SK-N-SH (cell line): Measurements from ENCODE around the gene LRRC42. TPM values are rescaled to one million over a fixed set of nuclear protein-coding genes. Genes with fewer than 3 reads are reported as not detected.
"Not testable (repeated sequence)": the region's sequence is repeated elsewhere in the genome, so short reads cannot be mapped to it uniquely, and the experiment has no call there.

Experiments used
- CTCF ChIA-PET: fragments of 300-600, 350-600 bp; formaldehyde crosslinking; extraction: SDS; loops from one replicate; lab custom pipeline; 2021; lab: Yijun Ruan, JAX
- POLR2A ChIA-PET: fragments of 350-600 bp; sonication (Branson Sonifier 250); formaldehyde crosslinking; extraction: SDS; loops from one replicate; lab custom pipeline; 2020; ENCODE audit warnings: antibody characterized with exemption, inconsistent platforms; lab: Yijun Ruan, JAX
- DNase-seq: peaks from one replicate; pipeline ENCODE4 v3.0.0; 2012
- H2AFZ ChIP-seq: fragments of 200-600 bp; sonication (generic); 2 replicates; pipeline ENCODE4 v1.8.1; 2016; ENCODE audit warnings: antibody characterized with exemption, mild to moderate bottlenecking, low read depth
- H3F3A ChIP-seq: fragments of 200-600 bp; sonication (generic); replicated peaks from 2 replicates; pipeline ENCODE3; 2016; ENCODE audit warnings: antibody characterized with exemption, mild to moderate bottlenecking; ENCODE audit not compliant: insufficient read depth
- H3K27ac ChIP-seq, 2 experiments: fragments of 200-500 bp in 1 of 2; fragments of 200-600 bp in 1 of 2; sonication (Bioruptor generic) in 1 of 2; sonication (generic), shearing (Covaris generic) in 1 of 2; 2 replicates each; pipeline versions ENCODE4 v1.5.1 to v1.6.1; 2014 to 2016; ENCODE audit warnings: low read depth in 2 of 2, inconsistent platforms in 1 of 2, low read length in 1 of 2, mild to moderate bottlenecking in 1 of 2, mixed read lengths in 1 of 2
- H3K27me3 ChIP-seq: fragments of 200-600 bp; sonication (generic), shearing (Covaris generic); 2 replicates; pipeline ENCODE4 v1.6.1; 2016; ENCODE audit warnings: mixed run types; ENCODE audit not compliant: insufficient read depth
- H3K36me3 ChIP-seq, 2 experiments: fragments of 200-500 bp in 1 of 2; fragments of 200-600 bp in 1 of 2; sonication (Bioruptor generic) in 1 of 2; sonication (generic) in 1 of 2; replicated peaks in 1 of 2; 2 replicates each; pipeline versions ENCODE3 to v1.5.1; 2014 to 2016; ENCODE audit warnings: low read length in 1 of 2, mild to moderate bottlenecking in 1 of 2; ENCODE audit not compliant: insufficient read depth in 2 of 2, control insufficient read depth in 1 of 2
- H3K4me1 ChIP-seq, 2 experiments: fragments of 200-500 bp in 1 of 2; fragments of 200-600 bp in 1 of 2; sonication (Bioruptor generic) in 1 of 2; sonication (generic), shearing (Covaris generic) in 1 of 2; 2 replicates each; pipeline versions ENCODE4 v1.5.1 to v1.6.1; 2014 to 2016; ENCODE audit warnings: low read depth in 1 of 2, low read length in 1 of 2, mixed run types in 1 of 2; ENCODE audit not compliant: insufficient read depth in 2 of 2, control insufficient read depth in 1 of 2
- H3K4me2 ChIP-seq: fragments of 200-600 bp; sonication (generic), shearing (Covaris generic); 2 replicates; pipeline ENCODE4 v1.6.1; 2017; ENCODE audit warnings: mixed run types
- H3K4me3 ChIP-seq, 2 experiments: fragments of 200-500 bp in 1 of 2; fragments of 200-600 bp in 1 of 2; sonication (Bioruptor generic) in 1 of 2; sonication (generic), shearing (Covaris generic) in 1 of 2; 2 replicates each; pipeline versions ENCODE4 v1.5.1 to v1.8.1; 2014 to 2016; ENCODE audit warnings: low read depth in 2 of 2, inconsistent platforms in 1 of 2, low read length in 1 of 2, mild to moderate bottlenecking in 1 of 2, mixed read lengths in 1 of 2, moderate library complexity in 1 of 2
- H3K79me2 ChIP-seq: fragments of 200-600 bp; sonication (generic); 2 replicates; pipeline ENCODE4 v1.8.1; 2017; ENCODE audit warnings: mild to moderate bottlenecking; ENCODE audit not compliant: insufficient read depth
- H3K9ac ChIP-seq: fragments of 200-600 bp; sonication (generic); 2 replicates; pipeline ENCODE4 v1.6.1; 2017; ENCODE audit warnings: mixed run types
- H3K9me2 ChIP-seq: fragments of 200-600 bp; sonication (generic); 2 replicates; pipeline ENCODE4 v1.6.1; 2017; ENCODE audit warnings: mixed run types
- H3K9me3 ChIP-seq: fragments of 200-600 bp; sonication (generic); 2 replicates; pipeline ENCODE4 v1.6.1; 2017; ENCODE audit warnings: mixed run types, mild to moderate bottlenecking, moderate library complexity
- H4K20me1 ChIP-seq: fragments of 200-600 bp; sonication (generic); 2 replicates; pipeline ENCODE4 v1.6.1; 2017; ENCODE audit warnings: mild to moderate bottlenecking, mixed run types; ENCODE audit not compliant: insufficient read depth
- CTCF ChIP-seq: fragments of 200-600 bp; sonication (generic); IDR thresholded peaks from 2 replicates; pipeline ENCODE4 v1.6.1; 2017; ENCODE audit warnings: antibody characterized with exemption, mild to moderate bottlenecking, moderate library complexity
- EP300 ChIP-seq, 2 experiments: IDR thresholded peaks; 2 replicates each; pipeline versions ENCODE4 v1.4.0 to v1.6.1; 2012; ENCODE audit warnings: borderline replicate concordance in 1 of 2, low read depth in 1 of 2, low read length in 1 of 2
- EZH2phosphoT487 ChIP-seq: fragments of 200-600 bp; sonication (generic); IDR thresholded peaks from 2 replicates; pipeline ENCODE4 v1.6.1; 2017; ENCODE audit warnings: low read depth, mixed run types, mild to moderate bottlenecking, antibody characterized with exemption, moderate library complexity, borderline replicate concordance
- JUND ChIP-seq: IDR thresholded peaks from 2 replicates; pipeline ENCODE4 v1.4.0; 2012
- MAX ChIP-seq: IDR thresholded peaks from 2 replicates; pipeline ENCODE4 v1.4.0; 2012; ENCODE audit warnings: low read depth
- NRF1 ChIP-seq: IDR thresholded peaks from 2 replicates; pipeline ENCODE4 v1.6.1; 2012; ENCODE audit warnings: low read depth, mild to moderate bottlenecking, low read length
- RAD21 ChIP-seq: IDR thresholded peaks from 2 replicates; pipeline ENCODE4 v1.6.1; 2012; ENCODE audit warnings: mild to moderate bottlenecking, low read length
- TAF1 ChIP-seq: IDR thresholded peaks from 2 replicates; pipeline ENCODE4 v1.6.1; 2012; ENCODE audit warnings: low read depth, mild to moderate bottlenecking, low read length, moderate library complexity, borderline replicate concordance
- USF1 ChIP-seq: IDR thresholded peaks from 2 replicates; pipeline ENCODE4 v1.4.0; 2012; ENCODE audit warnings: low read depth, borderline replicate concordance
- WGBS: methylation state at CpG from one replicate; pipeline ENCODE4 v1.1.6; 2017; ENCODE audit warnings: low lambda C conversion rate; 5-methylcytosine and 5-hydroxymethylcytosine counted together
- polyA plus RNA-seq, 3 experiments: library from polyadenylated mRNA; depleted of rRNA; stranded (reverse); fragments of >200 nt; gene quantifications; 2 replicates each; pipeline ENCODE4 v1.2.3, GENCODE V29; 2012

The LRRC42 gene
- polyA plus RNA-seq, 1 of the 3 experiments (the other 2 are of a cell fraction): 35.0 TPM

GRCh38 chr1:53992085-53992874 is 46.1 kb downstream of the LRRC42 start:
- H3K4me1 ChIP-seq: no peaks in the 10 kb centered on the region
- H3K36me3 ChIP-seq: no peaks in the 10 kb centered on the region
- H4K20me1 ChIP-seq: no peaks in the 10 kb centered on the region
- 26% methylated on average over 2 of the region's 4 CpGs for WGBS
- H3K79me2 ChIP-seq: no peaks in the 10 kb centered on the region
- no peaks in the 10 kb centered on the region for H3K9me2 ChIP-seq
- DNase-seq: no peak
- no peak overlapping the region for H3K4me3 ChIP-seq
- no peak overlapping the region for H3K9ac ChIP-seq
- ChIA-PET CTCF (interaction anchor here (0.8 kb wide), 1 partner anchor 34 kb away, joined by 3 read pairs; no protein-coding TSS in a partner anchor), POLR2A (no interaction called here)
- no peak overlapping the region for H3K27ac ChIP-seq
- TF ChIP-seq EZH2phosphoT487 (no peak), JUND (no peak), CTCF (no peak), NRF1 (no peak), EP300 (IDR thresholded peaks at IDR 0.05; ENCODE audit: borderline replicate concordance in 1 of 2, low read depth in 1 of 2, low read length in 1 of 2) (no peak), MAX (no peak), USF1 (no peak), TAF1 (no peak), RAD21 (peak; percentile 11; the same call in 1 of the 2 replicates)
- no peaks in the 10 kb centered on the region for H3K27me3 ChIP-seq
- no peaks in the 10 kb centered on the region for H3K9me3 ChIP-seq
- no peaks in the 10 kb centered on the region for H3F3A ChIP-seq
- H2AFZ ChIP-seq: no peak overlapping the region
- no peak overlapping the region for H3K4me2 ChIP-seq

- POLR2A ChIA-PET, H2AFZ ChIP-seq, H3K4me2 ChIP-seq, H3K9me3 ChIP-seq, H3K4me1 ChIP-seq, H3K27ac ChIP-seq, H3F3A ChIP-seq, H4K20me1 ChIP-seq, H3K79me2 ChIP-seq, H3K27me3 ChIP-seq, H3K9ac ChIP-seq, H3K9me2 ChIP-seq, H3K4me3 ChIP-seq, H3K36me3 ChIP-seq, DNase-seq: not testable (repeated sequence)
- 70% methylated on average over 2 of the region's 2 CpGs for WGBS
- CTCF ChIA-PET: interaction anchor here (1.0 kb wide), 1 partner anchor 15 kb away, joined by 4 read pairs; no protein-coding TSS in a partner anchor
These were observed 48.4 kb downstream of the LRRC42 start for GRCh38 chr1:53994516-53994915.
